GM12891 (cell line): ENCODE data around the gene MTPN.

Experiments
- PAX5 ChIP-seq: IDR thresholded peaks from 2 replicates; pipeline ENCODE4 v1.6.1; 2011; ENCODE audit warnings: low read length, moderate library complexity, mild to moderate bottlenecking; ENCODE audit not compliant: insufficient read depth, severe bottlenecking
- POLR2A ChIP-seq: IDR thresholded peaks from 2 replicates; pipeline ENCODE4 v1.6.1; 2011; ENCODE audit warnings: low read depth, low read length, control low read depth
- POLR2AphosphoS5 ChIP-seq: IDR thresholded peaks from 2 replicates; pipeline ENCODE4 v1.6.1; 2011; ENCODE audit warnings: low read depth, low read length, control low read depth
- POU2F2 ChIP-seq: IDR thresholded peaks from 2 replicates; pipeline ENCODE4 v1.6.1; 2011; ENCODE audit warnings: low read depth, mild to moderate bottlenecking, control low read depth, low read length, moderate library complexity
- SPI1 ChIP-seq: IDR thresholded peaks from 2 replicates; pipeline ENCODE4 v1.6.1; 2011; ENCODE audit warnings: low read depth, low read length, control low read depth
- TAF1 ChIP-seq: IDR thresholded peaks from 2 replicates; pipeline ENCODE4 v1.6.1; 2011; ENCODE audit warnings: low read depth, low read length, control low read depth

GRCh38 chr7:135946289-135947055 lies 30.7 kb downstream of the MTPN start:
- TF ChIP-seq POLR2A (no peak), POLR2AphosphoS5 (no peak), POU2F2 (no peak), TAF1 (no peak), PAX5 (no peak), SPI1 (no peak)
